ENCODE results near the gene NECAB2.

The NECAB2 gene

GRCh38 chr16:83994703-83995102 is 26.7 kb downstream of the NECAB2 start:
- Histone ChIP-seq H3K36me3 (ENCODE audit: control insufficient read depth in 4 of 4, insufficient read depth in 4 of 4, low read length in 3 of 4) (no peaks in the 10 kb centered on the region), H3K27me3 (replicated peaks in 2 of 5; ENCODE audit: control insufficient read depth in 4 of 5, insufficient read depth in 5 of 5, low read length in 4 of 5) (peaks cover 0 to 92% (median 16%) of the 10 kb centered on the region in 5 experiments), H3K4me3 (ENCODE audit: control insufficient read depth in 1 of 7, extremely low read depth in 1 of 7, insufficient read depth in 4 of 7, low read depth in 2 of 7, low read length in 6 of 7) (no peak overlapping the region), H3K9me3 (ENCODE audit: control extremely low read depth in 1 of 5, control insufficient read depth in 4 of 5, insufficient read depth in 2 of 5, low read depth in 1 of 5, low read length in 4 of 5) (peaks cover 0 to 10% (median 5%) of the 10 kb centered on the region in 5 experiments), H3K4me1 (ENCODE audit: control extremely low read depth in 1 of 4, control insufficient read depth in 4 of 4, insufficient read depth in 4 of 4, low read length in 3 of 4) (peaks cover 4 to 8% (median 6%) of the 10 kb centered on the region in 4 experiments), H3K27ac (ENCODE audit: insufficient read depth in 1 of 2, low read depth in 1 of 2, low read length in 2 of 2, poor library complexity in 1 of 2, severe bottlenecking in 2 of 2) (no peak overlapping the region)
- ChIA-PET CTCF (interaction anchor here (1.0 to 1.4 kb wide), 3 partner anchors 42 to 69 kb away, joined by 3 to 4 read pairs (median 3); partner anchors contain the start of gene OSGIN1), POLR2A (no interaction called here)
- no peak for DNase-seq
- WGBS (ENCODE audit: insufficient coverage): 76% methylated on average over 13 of the region's 13 CpGs

- WGBS (ENCODE audit: insufficient coverage): 5% methylated on average over 20 of the region's 21 CpGs
- H3K9me3 ChIP-seq (ENCODE audit: control extremely low read depth in 1 of 5, control insufficient read depth in 4 of 5, insufficient read depth in 2 of 5, low read depth in 1 of 5, low read length in 4 of 5): peaks cover 0 to 8% (median 5%) of the 10 kb centered on the region in 5 experiments
- DNase-seq: peak in 2 of 3 donors; percentile 26 to 40
- H3K4me3 ChIP-seq (ENCODE audit: control insufficient read depth in 1 of 7, extremely low read depth in 1 of 7, insufficient read depth in 4 of 7, low read depth in 2 of 7, low read length in 6 of 7): no peak overlapping the region
- H3K4me1 ChIP-seq (ENCODE audit: control extremely low read depth in 1 of 4, control insufficient read depth in 4 of 4, insufficient read depth in 4 of 4, low read length in 3 of 4): peaks cover 4 to 8% (median 6%) of the 10 kb centered on the region in 4 experiments
- ChIA-PET CTCF (interaction anchor here (1.4 kb wide), 1 partner anchor 43 kb away, joined by 3 read pairs; the partner anchor contains the start of gene OSGIN1), POLR2A (interaction anchor here (0.7 kb wide), 1 partner anchor 10 kb away, joined by 3 read pairs; no protein-coding TSS in a partner anchor)
- H3K27me3 ChIP-seq (replicated peaks in 2 of 5; ENCODE audit: control insufficient read depth in 4 of 5, insufficient read depth in 5 of 5, low read length in 4 of 5): peaks cover 0 to 87% (median 14%) of the 10 kb centered on the region in 5 experiments
- H3K27ac ChIP-seq (ENCODE audit: insufficient read depth in 1 of 2, low read depth in 1 of 2, low read length in 2 of 2, poor library complexity in 1 of 2, severe bottlenecking in 2 of 2): no peak overlapping the region
- H3K36me3 ChIP-seq (ENCODE audit: control insufficient read depth in 4 of 4, insufficient read depth in 4 of 4, low read length in 3 of 4): no peaks in the 10 kb centered on the region
Observed at GRCh38 chr16:83995754-83996153, 27.7 kb downstream of the NECAB2 start.

DNA sequence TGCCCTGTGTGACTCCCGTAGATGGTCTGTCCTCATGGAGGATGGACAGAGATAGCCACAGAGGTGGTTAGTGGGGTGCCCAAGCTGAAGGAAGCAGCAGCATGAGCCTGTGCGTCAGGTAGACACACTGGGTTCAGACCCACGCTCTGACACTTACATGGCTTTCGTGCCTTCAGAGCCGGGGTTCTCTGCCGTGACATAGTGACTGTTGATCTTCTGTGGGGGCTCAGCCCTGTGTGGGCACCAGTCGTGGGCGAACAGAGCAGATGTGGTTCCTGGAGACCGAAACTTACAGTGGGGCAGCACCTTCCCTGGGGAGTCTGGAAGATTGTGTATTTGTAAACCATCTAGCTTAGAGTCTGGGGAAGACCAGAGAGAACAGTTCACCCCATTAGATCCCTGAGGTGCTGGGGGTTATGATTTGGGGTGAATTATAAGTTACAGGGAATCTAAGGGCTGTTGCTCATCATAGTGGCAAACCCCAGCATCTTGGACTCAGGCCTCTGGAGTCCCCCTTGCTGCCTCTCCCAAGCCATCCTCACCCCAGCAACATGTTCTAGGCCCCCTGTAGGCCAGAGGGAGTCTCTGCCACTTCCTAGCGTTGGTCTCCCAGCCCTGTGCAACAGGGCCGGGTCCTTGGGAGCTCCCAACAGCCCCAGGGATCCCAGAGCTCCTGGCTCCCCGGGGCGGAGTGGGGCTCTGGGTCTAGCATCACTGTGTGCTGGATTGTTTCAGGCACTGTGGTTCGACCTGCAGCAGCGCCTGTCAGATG is 28.6 kb downstream of the NECAB2 start:
- no peak for DNase-seq
- Histone ChIP-seq H3K4me3 (ENCODE audit: control insufficient read depth in 1 of 7, extremely low read depth in 1 of 7, insufficient read depth in 4 of 7, low read depth in 2 of 7, low read length in 6 of 7) (no peak overlapping the region), H3K27ac (ENCODE audit: insufficient read depth in 1 of 2, low read depth in 1 of 2, low read length in 2 of 2, poor library complexity in 1 of 2, severe bottlenecking in 2 of 2) (no peak overlapping the region), H3K36me3 (ENCODE audit: control insufficient read depth in 4 of 4, insufficient read depth in 4 of 4, low read length in 3 of 4) (no peaks in the 10 kb centered on the region), H3K9me3 (ENCODE audit: control extremely low read depth in 1 of 5, control insufficient read depth in 4 of 5, insufficient read depth in 2 of 5, low read depth in 1 of 5, low read length in 4 of 5) (peaks cover 0 to 7% (median 3%) of the 10 kb centered on the region in 5 experiments), H3K4me1 (ENCODE audit: control extremely low read depth in 1 of 4, control insufficient read depth in 4 of 4, insufficient read depth in 4 of 4, low read length in 3 of 4) (peaks cover 4 to 8% (median 6%) of the 10 kb centered on the region in 4 experiments), H3K27me3 (replicated peaks in 2 of 5; ENCODE audit: control insufficient read depth in 4 of 5, insufficient read depth in 5 of 5, low read length in 4 of 5) (peaks cover 0 to 94% (median 14%) of the 10 kb centered on the region in 5 experiments)
- 78% methylated on average over 14 of the region's 15 CpGs for WGBS (ENCODE audit: insufficient coverage)
- CTCF ChIA-PET: interaction anchor here (1.2 kb wide), 1 partner anchor 11 kb away, joined by 3 read pairs; no protein-coding TSS in a partner anchor
- POLR2A ChIA-PET: no interaction called here

DNA sequence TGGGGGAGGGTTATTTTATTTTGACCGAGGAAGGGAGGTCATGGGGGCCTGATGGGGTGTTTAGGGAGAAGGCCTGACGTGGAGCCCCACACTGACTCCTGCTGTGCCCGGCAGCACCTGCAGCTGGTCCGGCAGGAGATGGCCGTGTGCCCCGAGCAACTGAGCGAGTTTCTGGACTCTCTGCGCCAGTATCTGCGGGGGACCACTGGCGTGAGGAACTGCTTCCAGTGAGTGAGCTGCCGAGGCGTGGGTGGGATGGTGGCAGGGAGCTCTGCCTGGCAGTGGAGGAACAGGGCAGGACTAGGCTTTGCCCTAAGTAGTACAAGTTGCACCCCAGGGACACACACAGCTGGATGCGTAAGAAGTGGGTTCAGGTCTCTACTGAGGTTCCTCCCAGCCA is 30.0 kb downstream of the NECAB2 start:
- CTCF ChIA-PET: no interaction called here
- POLR2A ChIA-PET: no interaction called here
- Histone ChIP-seq H3K9me3 (ENCODE audit: control extremely low read depth in 1 of 5, control insufficient read depth in 4 of 5, insufficient read depth in 2 of 5, low read depth in 1 of 5, low read length in 4 of 5) (no peaks in the 10 kb centered on the region), H3K4me3 (ENCODE audit: control insufficient read depth in 1 of 7, extremely low read depth in 1 of 7, insufficient read depth in 4 of 7, low read depth in 2 of 7, low read length in 6 of 7) (no peak overlapping the region), H3K27me3 (replicated peaks in 2 of 5; ENCODE audit: control insufficient read depth in 4 of 5, insufficient read depth in 5 of 5, low read length in 4 of 5) (peaks cover 0 to 94% (median 14%) of the 10 kb centered on the region in 5 experiments), H3K4me1 (ENCODE audit: control extremely low read depth in 1 of 4, control insufficient read depth in 4 of 4, insufficient read depth in 4 of 4, low read length in 3 of 4) (peaks cover 4 to 8% (median 6%) of the 10 kb centered on the region in 4 experiments), H3K36me3 (ENCODE audit: control insufficient read depth in 4 of 4, insufficient read depth in 4 of 4, low read length in 3 of 4) (no peaks in the 10 kb centered on the region), H3K27ac (ENCODE audit: insufficient read depth in 1 of 2, low read depth in 1 of 2, low read length in 2 of 2, poor library complexity in 1 of 2, severe bottlenecking in 2 of 2) (no peak overlapping the region)
- DNase-seq: no peak
- 94% methylated on average over 9 of the region's 13 CpGs for WGBS (ENCODE audit: insufficient coverage)

DNA sequence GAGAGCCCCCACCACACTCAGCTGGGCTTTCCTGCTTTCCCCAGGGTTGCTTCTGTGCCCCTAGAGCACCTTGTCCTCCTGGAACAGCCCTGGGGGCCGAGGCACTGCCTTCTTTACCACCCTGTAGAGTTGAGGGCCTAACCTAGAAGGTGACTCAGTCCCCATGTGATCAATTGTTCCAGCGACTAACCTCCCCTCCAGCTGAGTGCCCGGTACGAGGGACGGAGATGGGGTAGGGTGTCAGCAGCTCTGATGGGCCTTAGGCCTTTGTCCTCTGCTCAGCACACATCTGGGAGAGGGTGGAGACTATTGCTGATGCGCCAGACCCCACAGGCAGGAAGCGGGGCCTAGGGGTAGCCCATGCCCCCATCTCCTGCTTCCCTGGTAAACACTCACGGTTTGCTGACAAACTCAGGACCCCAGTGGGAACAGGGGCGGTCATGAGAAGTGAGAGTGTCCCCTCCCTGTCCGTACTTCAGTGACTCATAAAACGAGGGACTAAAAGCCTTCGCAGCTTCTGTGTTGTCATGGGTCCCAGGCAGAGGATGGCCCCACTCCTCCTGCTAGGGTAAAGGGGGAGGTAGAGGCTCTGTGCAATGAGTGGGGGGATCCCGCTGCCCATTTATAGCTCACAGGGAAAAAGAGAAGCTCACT is 33.1 kb downstream of the NECAB2 start:
- Histone ChIP-seq H3K36me3 (ENCODE audit: control insufficient read depth in 4 of 4, insufficient read depth in 4 of 4, low read length in 3 of 4) (no peaks in the 10 kb centered on the region), H3K4me1 (ENCODE audit: control extremely low read depth in 1 of 4, control insufficient read depth in 4 of 4, insufficient read depth in 4 of 4, low read length in 3 of 4) (peaks cover 0 to 1% (median 0%) of the 10 kb centered on the region in 4 experiments), H3K9me3 (ENCODE audit: control extremely low read depth in 1 of 5, control insufficient read depth in 4 of 5, insufficient read depth in 2 of 5, low read depth in 1 of 5, low read length in 4 of 5) (no peaks in the 10 kb centered on the region), H3K27me3 (replicated peaks in 2 of 5; ENCODE audit: control insufficient read depth in 4 of 5, insufficient read depth in 5 of 5, low read length in 4 of 5) (peaks cover 4 to 94% (median 19%) of the 10 kb centered on the region in 5 experiments), H3K4me3 (ENCODE audit: control insufficient read depth in 1 of 7, extremely low read depth in 1 of 7, insufficient read depth in 4 of 7, low read depth in 2 of 7, low read length in 6 of 7) (no peak overlapping the region), H3K27ac (ENCODE audit: insufficient read depth in 1 of 2, low read depth in 1 of 2, low read length in 2 of 2, poor library complexity in 1 of 2, severe bottlenecking in 2 of 2) (no peak overlapping the region)
- POLR2A ChIA-PET: no interaction called here
- no peak for DNase-seq
- WGBS (ENCODE audit: insufficient coverage): 86% methylated on average over 10 of the region's 13 CpGs
- CTCF ChIA-PET: no interaction called here

GRCh38 chr16:84001726-84002125 is 33.7 kb downstream of the NECAB2 start:
- ChIA-PET POLR2A (no interaction called here), CTCF (interaction anchor here (0.9 kb wide), 1 partner anchor 64 kb away, joined by 3 read pairs; no protein-coding TSS in a partner anchor)
- H3K27me3 ChIP-seq (replicated peaks in 2 of 5; ENCODE audit: control insufficient read depth in 4 of 5, insufficient read depth in 5 of 5, low read length in 4 of 5): peaks cover 4 to 94% (median 21%) of the 10 kb centered on the region in 5 experiments

DNA sequence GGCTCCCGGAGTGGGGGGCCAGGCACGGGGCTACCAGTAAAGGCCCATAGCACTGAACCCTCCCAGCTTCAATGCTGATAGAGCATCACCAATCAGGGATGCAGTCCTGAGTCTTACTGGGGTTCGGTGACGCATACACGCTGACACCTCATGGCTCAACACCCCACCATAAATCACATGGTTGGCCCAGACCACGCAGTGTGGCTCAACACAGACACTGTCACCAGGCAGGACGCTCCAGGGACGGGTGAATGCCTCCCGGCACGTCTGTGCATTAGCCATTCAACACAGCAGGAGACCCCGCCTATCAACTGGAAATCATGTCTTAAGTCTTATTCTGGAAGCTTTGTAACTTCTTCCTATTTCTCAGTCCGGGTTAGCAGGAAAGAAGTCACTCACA is 35.0 kb downstream of the NECAB2 start:
- H3K4me3 ChIP-seq (ENCODE audit: control insufficient read depth in 1 of 7, extremely low read depth in 1 of 7, insufficient read depth in 4 of 7, low read depth in 2 of 7, low read length in 6 of 7): no peak overlapping the region
- DNase-seq: no peak
- H3K27ac ChIP-seq (ENCODE audit: insufficient read depth in 1 of 2, low read depth in 1 of 2, low read length in 2 of 2, poor library complexity in 1 of 2, severe bottlenecking in 2 of 2): no peak overlapping the region
- no peaks in the 10 kb centered on the region for H3K9me3 ChIP-seq (ENCODE audit: control extremely low read depth in 1 of 5, control insufficient read depth in 4 of 5, insufficient read depth in 2 of 5, low read depth in 1 of 5, low read length in 4 of 5)
- H3K36me3 ChIP-seq (ENCODE audit: control insufficient read depth in 4 of 4, insufficient read depth in 4 of 4, low read length in 3 of 4): no peaks in the 10 kb centered on the region
- H3K27me3 ChIP-seq (replicated peaks in 2 of 5; ENCODE audit: control insufficient read depth in 4 of 5, insufficient read depth in 5 of 5, low read length in 4 of 5): peaks cover 4 to 91% (median 22%) of the 10 kb centered on the region in 5 experiments
- no peaks in the 10 kb centered on the region for H3K4me1 ChIP-seq (ENCODE audit: control extremely low read depth in 1 of 4, control insufficient read depth in 4 of 4, insufficient read depth in 4 of 4, low read length in 3 of 4)
- WGBS (ENCODE audit: insufficient coverage): 80% methylated on average over 12 of the region's 12 CpGs
- CTCF ChIA-PET: no interaction called here
- POLR2A ChIA-PET: no interaction called here

More at GRCh38 chr16:84001726-84002125, 33.7 kb downstream of the NECAB2 start:
- 95% methylated on average over 7 of the region's 7 CpGs for WGBS (ENCODE audit: insufficient coverage)
- Histone ChIP-seq H3K36me3 (ENCODE audit: control insufficient read depth in 4 of 4, insufficient read depth in 4 of 4, low read length in 3 of 4) (no peaks in the 10 kb centered on the region), H3K27ac (ENCODE audit: insufficient read depth in 1 of 2, low read depth in 1 of 2, low read length in 2 of 2, poor library complexity in 1 of 2, severe bottlenecking in 2 of 2) (no peak overlapping the region), H3K4me3 (ENCODE audit: control insufficient read depth in 1 of 7, extremely low read depth in 1 of 7, insufficient read depth in 4 of 7, low read depth in 2 of 7, low read length in 6 of 7) (no peak overlapping the region), H3K9me3 (ENCODE audit: control extremely low read depth in 1 of 5, control insufficient read depth in 4 of 5, insufficient read depth in 2 of 5, low read depth in 1 of 5, low read length in 4 of 5) (no peaks in the 10 kb centered on the region), H3K4me1 (ENCODE audit: control extremely low read depth in 1 of 4, control insufficient read depth in 4 of 4, insufficient read depth in 4 of 4, low read length in 3 of 4) (no peaks in the 10 kb centered on the region)
- no peak for DNase-seq
